Measurements from ENCODE around the gene NFS1. TPM values are rescaled to one million over a fixed set of nuclear protein-coding genes. Genes with fewer than 3 reads are reported as not detected.

NFS1 gene
- total and polyA plus RNA-seq, 4 donors, result 30.1 to 55.2 (median 46.1) TPM

- no peak for DNase-seq (ENCODE audit: low spot score)
- no peaks in the 10 kb centered on the region for H3K4me1 ChIP-seq (ENCODE audit: control insufficient read depth in 4 of 4, insufficient read depth in 4 of 4, low read length in 3 of 4)
- no peak overlapping the region for H3K4me3 ChIP-seq (ENCODE audit: low read depth in 1 of 3, low read length in 3 of 3)
- no peaks in the 10 kb centered on the region for H3K27me3 ChIP-seq (ENCODE audit: control insufficient read depth in 4 of 4, insufficient read depth in 4 of 4, low read length in 3 of 4)
- H3K27ac ChIP-seq (ENCODE audit: low read depth in 1 of 2, low read length in 2 of 2), result no peak overlapping the region
- peaks cover 15 to 90% (median 85%) of the 10 kb centered on the region in 4 donors for H3K36me3 ChIP-seq (ENCODE audit: control insufficient read depth in 4 of 4, insufficient read depth in 3 of 4, low read depth in 1 of 4, low read length in 3 of 4)
- no peak overlapping the region for H3K9ac ChIP-seq (ENCODE audit: low read depth in 1 of 2, low read length in 2 of 2)
- TF ChIP-seq CTCF (IDR thresholded peaks at IDR 0.05; ENCODE audit: low read depth, low read length, missing input control) (no peak), NR2F2 (IDR thresholded peaks at IDR 0.05) (no peak), ZBTB33 (IDR thresholded peaks at IDR 0.05) (no peak), GABPA (IDR thresholded peaks at IDR 0.05 in 1 of 2, conservative IDR thresholded peaks at IDR 0.05 in 1 of 2) (no peak), RAD21 (IDR thresholded peaks at IDR 0.05) (no peak), RXRA (IDR thresholded peaks at IDR 0.05) (no peak), TAF1 (conservative IDR thresholded peaks at IDR 0.05) (no peak), HNF4G (IDR thresholded peaks at IDR 0.05) (no peak), MAX (IDR thresholded peaks at IDR 0.05) (no peak), HNF4A (conservative IDR thresholded peaks at IDR 0.05) (no peak), FOXA1 (IDR thresholded peaks at IDR 0.05) (no peak), YY1 (IDR thresholded peaks at IDR 0.05) (no peak), ATF3 (IDR thresholded peaks at IDR 0.05) (no peak), JUND (IDR thresholded peaks at IDR 0.05) (no peak), REST (IDR thresholded peaks at IDR 0.05) (no peak), SP1 (IDR thresholded peaks at IDR 0.05) (no peak)
- H3K9me3 ChIP-seq (ENCODE audit: control insufficient read depth in 4 of 4, low read length in 3 of 4), result no peaks in the 10 kb centered on the region
- WGBS, result 85% methylated on average over 6 of the region's 6 CpGs
Measured at GRCh38 chr20:35711588-35712209, 12.5 kb upstream of the NFS1 start.

Measured in liver (tissue), 9 donors.